ENCODE data around the gene CFD. TPM values are rescaled to one million over a fixed set of nuclear protein-coding genes. Genes with fewer than 3 reads are reported as not detected.

CFD gene
- total and polyA plus RNA-seq, 2 experiments from 2014 or later: 0.90 to 4.7 TPM

DNA sequence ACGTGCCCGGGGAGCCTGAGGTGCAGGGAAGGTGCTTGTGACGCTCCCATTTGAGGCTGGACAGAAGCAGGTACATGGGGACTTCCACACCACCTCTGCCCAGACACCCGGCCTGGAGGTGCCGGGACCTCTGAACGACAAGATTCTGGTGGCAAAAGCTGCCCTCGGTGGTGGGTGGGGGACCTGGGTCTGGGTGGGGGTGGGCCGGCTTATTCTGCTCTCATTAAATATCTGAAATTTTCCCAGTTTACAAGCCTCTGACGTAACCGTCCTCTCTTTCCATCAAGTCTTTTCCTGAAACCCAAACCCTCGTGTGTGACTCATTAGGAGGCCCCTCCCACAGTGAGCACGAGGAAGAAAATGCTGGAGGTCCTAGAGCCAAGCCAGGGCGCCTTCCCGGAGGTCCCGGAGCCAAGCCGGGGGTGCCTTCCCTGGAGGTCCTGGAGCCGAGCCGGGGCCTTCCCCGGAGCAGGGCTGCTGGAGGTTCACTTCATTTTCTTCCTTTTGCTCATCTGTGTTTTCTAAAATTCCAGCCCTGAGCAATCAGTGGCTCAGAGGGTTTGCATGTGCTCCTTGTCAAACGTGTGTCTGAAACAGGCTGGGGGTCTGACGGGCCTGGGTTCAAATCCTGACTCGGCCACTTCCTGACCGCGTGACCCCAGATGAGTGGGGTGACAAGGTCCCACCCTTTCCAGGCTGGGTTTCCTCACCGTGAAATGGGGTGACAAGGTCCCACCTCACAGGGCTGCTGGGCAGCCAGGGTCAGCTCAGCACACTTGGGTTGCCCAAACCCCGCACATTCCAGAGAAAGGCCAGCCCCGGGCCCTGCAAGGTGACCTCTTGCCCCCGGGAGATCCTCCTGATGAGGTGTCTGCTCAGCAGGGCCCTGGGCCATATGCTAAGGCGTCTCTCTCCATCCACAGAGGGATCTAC lies 10.0 kb downstream of the CFD start:
- no peak overlapping the region for H3K4me2 ChIP-seq
- no peaks in the 10 kb centered on the region for H3K27me3 ChIP-seq (ENCODE audit: insufficient read depth)
- H3K4me3 Mint-ChIP-seq: no peak overlapping the region
- peaks cover 11% of the 10 kb centered on the region for H3K9me3 Mint-ChIP-seq
- H3F3A ChIP-seq (replicated peaks; ENCODE audit: low read depth): peaks cover 22% of the 10 kb centered on the region
- H3K4me1 Mint-ChIP-seq: peaks cover 5% of the 10 kb centered on the region
- peaks cover 28% of the 10 kb centered on the region for H3K27me3 Mint-ChIP-seq (ENCODE audit: insufficient read depth, low read depth, poor library complexity)
- no peak overlapping the region for H3K27ac ChIP-seq (ENCODE audit: low read depth)
- no peaks in the 10 kb centered on the region for H3K36me3 ChIP-seq (ENCODE audit: insufficient read depth)
- no peak overlapping the region for H2AFZ ChIP-seq
- peaks cover 9% of the 10 kb centered on the region; the same call in 1 of the 2 replicates for H4K20me1 ChIP-seq (replicated peaks; ENCODE audit: insufficient read depth)
- DNase-seq (ENCODE audit: low spot score) (no peak), ATAC-seq (no peak)
- H3K4me1 ChIP-seq (ENCODE audit: insufficient read depth): no peaks in the 10 kb centered on the region
- no peak overlapping the region for H3K4me3 ChIP-seq
- peaks cover 42% of the 10 kb centered on the region for H3K36me3 Mint-ChIP-seq (ENCODE audit: low read depth)
- H3K79me2 ChIP-seq (replicated peaks; ENCODE audit: insufficient read depth): no peaks in the 10 kb centered on the region
- H3K9me2 ChIP-seq (ENCODE audit: insufficient read depth): no peaks in the 10 kb centered on the region
- TF ChIP-seq POLR2AphosphoS5 (IDR thresholded peaks at IDR 0.05; ENCODE audit: low read depth): no peak
- TF ChIP-seq EZH2 (IDR thresholded peaks at IDR 0.05; ENCODE audit: low read depth, unreplicated experiment): no peak
- TF ChIP-seq, protein P1, sequence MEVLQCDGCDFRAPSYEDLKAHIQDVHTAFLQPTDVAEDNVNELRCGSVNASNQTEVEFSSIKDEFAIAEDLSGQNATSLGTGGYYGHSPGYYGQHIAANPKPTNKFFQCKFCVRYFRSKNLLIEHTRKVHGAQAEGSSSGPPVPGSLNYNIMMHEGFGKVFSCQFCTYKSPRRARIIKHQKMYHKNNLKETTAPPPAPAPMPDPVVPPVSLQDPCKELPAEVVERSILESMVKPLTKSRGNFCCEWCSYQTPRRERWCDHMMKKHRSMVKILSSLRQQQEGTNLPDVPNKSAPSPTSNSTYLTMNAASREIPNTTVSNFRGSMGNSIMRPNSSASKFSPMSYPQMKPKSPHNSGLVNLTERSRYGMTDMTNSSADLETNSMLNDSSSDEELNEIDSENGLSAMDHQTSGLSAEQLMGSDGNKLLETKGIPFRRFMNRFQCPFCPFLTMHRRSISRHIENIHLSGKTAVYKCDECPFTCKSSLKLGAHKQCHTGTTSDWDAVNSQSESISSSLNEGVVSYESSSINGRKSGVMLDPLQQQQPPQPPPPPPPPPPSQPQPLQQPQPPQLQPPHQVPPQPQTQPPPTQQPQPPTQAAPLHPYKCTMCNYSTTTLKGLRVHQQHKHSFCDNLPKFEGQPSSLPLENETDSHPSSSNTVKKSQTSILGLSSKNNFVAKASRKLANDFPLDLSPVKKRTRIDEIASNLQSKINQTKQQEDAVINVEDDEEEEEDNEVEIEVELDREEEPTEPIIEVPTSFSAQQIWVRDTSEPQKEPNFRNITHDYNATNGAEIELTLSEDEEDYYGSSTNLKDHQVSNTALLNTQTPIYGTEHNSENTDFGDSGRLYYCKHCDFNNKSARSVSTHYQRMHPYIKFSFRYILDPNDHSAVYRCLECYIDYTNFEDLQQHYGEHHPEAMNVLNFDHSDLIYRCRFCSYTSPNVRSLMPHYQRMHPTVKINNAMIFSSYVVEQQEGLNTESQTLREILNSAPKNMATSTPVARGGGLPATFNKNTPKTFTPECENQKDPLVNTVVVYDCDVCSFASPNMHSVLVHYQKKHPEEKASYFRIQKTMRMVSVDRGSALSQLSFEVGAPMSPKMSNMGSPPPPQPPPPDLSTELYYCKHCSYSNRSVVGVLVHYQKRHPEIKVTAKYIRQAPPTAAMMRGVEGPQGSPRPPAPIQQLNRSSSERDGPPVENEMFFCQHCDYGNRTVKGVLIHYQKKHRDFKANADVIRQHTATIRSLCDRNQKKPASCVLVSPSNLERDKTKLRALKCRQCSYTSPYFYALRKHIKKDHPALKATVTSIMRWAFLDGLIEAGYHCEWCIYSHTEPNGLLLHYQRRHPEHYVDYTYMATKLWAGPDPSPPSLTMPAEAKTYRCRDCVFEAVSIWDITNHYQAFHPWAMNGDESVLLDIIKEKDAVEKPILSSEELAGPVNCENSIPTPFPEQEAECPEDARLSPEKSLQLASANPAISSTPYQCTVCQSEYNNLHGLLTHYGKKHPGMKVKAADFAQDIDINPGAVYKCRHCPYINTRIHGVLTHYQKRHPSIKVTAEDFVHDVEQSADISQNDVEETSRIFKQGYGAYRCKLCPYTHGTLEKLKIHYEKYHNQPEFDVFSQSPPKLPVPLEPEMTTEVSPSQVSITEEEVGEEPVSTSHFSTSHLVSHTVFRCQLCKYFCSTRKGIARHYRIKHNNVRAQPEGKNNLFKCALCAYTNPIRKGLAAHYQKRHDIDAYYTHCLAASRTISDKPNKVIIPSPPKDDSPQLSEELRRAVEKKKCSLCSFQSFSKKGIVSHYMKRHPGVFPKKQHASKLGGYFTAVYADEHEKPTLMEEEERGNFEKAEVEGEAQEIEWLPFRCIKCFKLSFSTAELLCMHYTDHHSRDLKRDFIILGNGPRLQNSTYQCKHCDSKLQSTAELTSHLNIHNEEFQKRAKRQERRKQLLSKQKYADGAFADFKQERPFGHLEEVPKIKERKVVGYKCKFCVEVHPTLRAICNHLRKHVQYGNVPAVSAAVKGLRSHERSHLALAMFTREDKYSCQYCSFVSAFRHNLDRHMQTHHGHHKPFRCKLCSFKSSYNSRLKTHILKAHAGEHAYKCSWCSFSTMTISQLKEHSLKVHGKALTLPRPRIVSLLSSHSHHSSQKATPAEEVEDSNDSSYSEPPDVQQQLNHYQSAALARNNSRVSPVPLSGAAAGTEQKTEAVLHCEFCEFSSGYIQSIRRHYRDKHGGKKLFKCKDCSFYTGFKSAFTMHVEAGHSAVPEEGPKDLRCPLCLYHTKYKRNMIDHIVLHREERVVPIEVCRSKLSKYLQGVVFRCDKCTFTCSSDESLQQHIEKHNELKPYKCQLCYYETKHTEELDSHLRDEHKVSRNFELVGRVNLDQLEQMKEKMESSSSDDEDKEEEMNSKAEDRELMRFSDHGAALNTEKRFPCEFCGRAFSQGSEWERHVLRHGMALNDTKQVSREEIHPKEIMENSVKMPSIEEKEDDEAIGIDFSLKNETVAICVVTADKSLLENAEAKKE (CRISPR knock-in tag; IDR thresholded peaks at IDR 0.05): no peak
- no peak overlapping the region for H3K27ac Mint-ChIP-seq

DNA sequence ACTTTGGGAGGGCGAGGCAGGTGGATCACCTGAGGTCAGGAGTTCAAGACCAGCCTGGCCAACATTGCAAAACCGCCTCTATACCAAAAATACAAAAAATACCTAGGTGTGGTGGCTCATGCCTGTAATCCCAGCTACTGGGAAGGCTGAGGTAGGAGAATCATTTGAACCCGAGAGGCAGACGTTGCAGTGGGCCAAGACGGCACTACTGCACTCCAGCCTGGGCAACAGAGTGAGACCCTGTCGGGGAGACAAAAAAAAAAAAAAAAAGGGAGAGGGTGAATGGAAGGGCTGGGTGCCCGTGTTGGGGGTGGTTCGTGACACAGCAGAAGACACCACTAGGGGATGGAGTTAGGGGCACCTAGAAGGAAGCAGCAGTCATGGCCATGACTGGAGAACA lies 10.8 kb downstream of the CFD start:
- Mint-ChIP-seq H3K4me1 (peaks cover 5% of the 10 kb centered on the region), H3K4me3 (no peak overlapping the region), H3K27me3 (ENCODE audit: insufficient read depth, low read depth, poor library complexity) (peaks cover 26% of the 10 kb centered on the region), H3K36me3 (ENCODE audit: low read depth) (peaks cover 45% of the 10 kb centered on the region), H3K9me3 (peaks cover 11% of the 10 kb centered on the region), H3K27ac (no peak overlapping the region)
- Histone ChIP-seq H3K27me3 (ENCODE audit: insufficient read depth) (no peaks in the 10 kb centered on the region), H3K4me2 (no peak overlapping the region), H3K9me2 (ENCODE audit: insufficient read depth) (no peaks in the 10 kb centered on the region), H2AFZ (no peak overlapping the region), H3K36me3 (ENCODE audit: insufficient read depth) (no peaks in the 10 kb centered on the region), H3F3A (replicated peaks; ENCODE audit: low read depth) (peaks cover 20% of the 10 kb centered on the region), H3K79me2 (replicated peaks; ENCODE audit: insufficient read depth) (no peaks in the 10 kb centered on the region), H3K4me3 (no peak overlapping the region), H3K4me1 (ENCODE audit: insufficient read depth) (no peaks in the 10 kb centered on the region), H3K27ac (ENCODE audit: low read depth) (no peak overlapping the region), H4K20me1 (replicated peaks; ENCODE audit: insufficient read depth) (peaks cover 4% of the 10 kb centered on the region; the same call in 1 of the 2 replicates)
- ATAC-seq: no peak
- no peak for DNase-seq (ENCODE audit: low spot score)
- TF ChIP-seq EZH2phosphoT487 (IDR thresholded peaks at IDR 0.05; ENCODE audit: unreplicated experiment) (no peak), JUNB (IDR thresholded peaks at IDR 0.05; ENCODE audit: unreplicated experiment) (no peak), ZNF114 (CRISPR knock-in tag; IDR thresholded peaks at IDR 0.05) (no peak), ZNF331 (CRISPR knock-in tag; IDR thresholded peaks at IDR 0.05; ENCODE audit: low read depth) (no peak)

All from GM23338 (cell line).